SK-MEL-5 (cell line): ENCODE measurements around the gene B3GALT5. TPM values are rescaled to one million over a fixed set of nuclear protein-coding genes. Genes with fewer than 3 reads are reported as not detected.

Experiments used
- DNase-seq: peaks from one replicate; pipeline ENCODE4 v3.0.0-alpha.2; 2016; ENCODE audit warnings: low read depth, low spot score
- in situ Hi-C: cut with HindIII; loops from 2 replicates; pipeline ENCODE4 v1.10.0; 2016; ENCODE audit warnings: low sequenced_read_pairs, high pct_unique_total_duplicates, low pct_unique_long_range_greater_than_20kb
- total RNA-seq: library from RNA; depleted of rRNA; stranded (reverse); fragments of >200 nt; shearing (Covaris generic); gene quantifications from 2 replicates; pipeline ENCODE4 v1.2.3, GENCODE V29; 2014

Gene B3GALT5
- total RNA-seq, 1 experiment from 2014 or later: not detected

GRCh38 chr21:39633770-39634181, 21.0 kb downstream of the B3GALT5 start:
- no peak for DNase-seq
- in situ Hi-C loops: no loop called here

- no peak for DNase-seq
- in situ Hi-C loops: no loop called here
Measured at GRCh38 chr21:39634507-39634906, 21.8 kb downstream of the B3GALT5 start.

- in situ Hi-C loops: no loop called here
- no peak for DNase-seq
Measured at GRCh38 chr21:39637197-39637970, 24.6 kb downstream of the B3GALT5 start.

- in situ Hi-C loops: no loop called here
- DNase-seq: no peak
Measured at GRCh38 chr21:39637971-39638240, 25.2 kb downstream of the B3GALT5 start.

- no peak for DNase-seq
- in situ Hi-C loops: no loop called here
Measured at GRCh38 chr21:39638281-39638680, 25.5 kb downstream of the B3GALT5 start.

GRCh38 chr21:39640754-39641153, 28.0 kb downstream of the B3GALT5 start:
- in situ Hi-C loops: no loop called here
- DNase-seq: no peak

GRCh38 chr21:39641827-39642450, 29.2 kb downstream of the B3GALT5 start:
- in situ Hi-C loops: no loop called here
- DNase-seq: no peak

- DNase-seq: no peak
- in situ Hi-C loops: no loop called here
Measured at GRCh38 chr21:39644062-39644560, 31.4 kb downstream of the B3GALT5 start.

GRCh38 chr21:39645331-39645730, 32.6 kb downstream of the B3GALT5 start:
- in situ Hi-C loops: no loop called here
- DNase-seq: no peak

GRCh38 chr21:39647476-39647875, 34.7 kb downstream of the B3GALT5 start:
- in situ Hi-C loops: no loop called here
- DNase-seq: no peak

- in situ Hi-C loops: no loop called here
- no peak for DNase-seq
Measured at GRCh38 chr21:39648879-39649278, 36.1 kb downstream of the B3GALT5 start.

GRCh38 chr21:39649526-39649925, 36.8 kb downstream of the B3GALT5 start:
- DNase-seq: no peak
- in situ Hi-C loops: no loop called here

GRCh38 chr21:39650306-39650705, 37.6 kb downstream of the B3GALT5 start:
- no peak for DNase-seq
- in situ Hi-C loops: no loop called here

- in situ Hi-C loops: no loop called here
- DNase-seq: no peak
Measured at GRCh38 chr21:39650801-39651200, 38.1 kb downstream of the B3GALT5 start.

GRCh38 chr21:39651206-39651605, 38.5 kb downstream of the B3GALT5 start:
- in situ Hi-C loops: no loop called here
- DNase-seq: no peak

GRCh38 chr21:39654951-39655350, 42.2 kb downstream of the B3GALT5 start:
- in situ Hi-C loops: no loop called here
- no peak for DNase-seq

GRCh38 chr21:39655589-39655988, 42.8 kb downstream of the B3GALT5 start:
- no peak for DNase-seq
- in situ Hi-C loops: no loop called here

GRCh38 chr21:39656209-39656608, 43.5 kb downstream of the B3GALT5 start:
- DNase-seq: no peak
- in situ Hi-C loops: no loop called here

GRCh38 chr21:39657091-39657689, 44.5 kb downstream of the B3GALT5 start:
- in situ Hi-C loops: no loop called here
- no peak for DNase-seq
